Measurements from ENCODE around the gene SOX6.
"Not testable (repeated sequence)": the region's sequence is repeated elsewhere in the genome, so short reads cannot be mapped to it uniquely, and the experiment has no call there.

Gene SOX6

GRCh38 chr11:16087886-16088285 is 268.5 kb downstream of the SOX6 start:
- DNase-seq: no peak

- no peak for DNase-seq
Measured at GRCh38 chr11:16086229-16086819, 270.0 kb downstream of the SOX6 start.

GRCh38 chr11:16082095-16083055 is 274.0 kb downstream of the SOX6 start:
- no peak for DNase-seq

GRCh38 chr11:16081382-16082094 is 274.8 kb downstream of the SOX6 start:
- DNase-seq: no peak

- no peak for DNase-seq
Measured at GRCh38 chr11:16080688-16081381, 275.5 kb downstream of the SOX6 start.

- no peak for DNase-seq
Measured at GRCh38 chr11:16078936-16079335, 277.4 kb downstream of the SOX6 start.

GRCh38 chr11:16070573-16070972 is 285.8 kb downstream of the SOX6 start:
- DNase-seq: no peak

- DNase-seq: not testable (repeated sequence)
Measured at GRCh38 chr11:16067268-16067667, 289.1 kb downstream of the SOX6 start.

GRCh38 chr11:16059332-16059731 is 297.0 kb downstream of the SOX6 start:
- no peak for DNase-seq

GRCh38 chr11:16058671-16059070 is 297.7 kb downstream of the SOX6 start:
- DNase-seq: no peak

GRCh38 chr11:16052750-16053149 is 303.6 kb downstream of the SOX6 start:
- no peak for DNase-seq

- no peak for DNase-seq
Measured at GRCh38 chr11:16049611-16050010, 306.7 kb downstream of the SOX6 start.

GRCh38 chr11:16047073-16047472 is 309.3 kb downstream of the SOX6 start:
- DNase-seq: no peak

GRCh38 chr11:16043617-16044016 is 312.7 kb downstream of the SOX6 start:
- no peak for DNase-seq

- DNase-seq: no peak
Measured at GRCh38 chr11:16041207-16041606, 315.1 kb downstream of the SOX6 start.

GRCh38 chr11:16040151-16040550 is 316.2 kb downstream of the SOX6 start:
- no peak for DNase-seq

- DNase-seq: no peak
Measured at GRCh38 chr11:16037179-16037578, 319.2 kb downstream of the SOX6 start.

- DNase-seq: no peak
Measured at GRCh38 chr11:16036218-16036617, 320.1 kb downstream of the SOX6 start.

GRCh38 chr11:16034074-16034473 is 322.3 kb downstream of the SOX6 start:
- no peak for DNase-seq

- DNase-seq: no peak
Measured at GRCh38 chr11:16032974-16033373, 323.4 kb downstream of the SOX6 start.

GRCh38 chr11:16031210-16031609 is 325.1 kb downstream of the SOX6 start:
- DNase-seq: no peak

- no peak for DNase-seq
Measured at GRCh38 chr11:16030664-16031063, 325.7 kb downstream of the SOX6 start.

- not testable (repeated sequence) for DNase-seq
Measured at GRCh38 chr11:16029151-16029550, 327.2 kb downstream of the SOX6 start.

Data from stimulated activated CD4-positive, alpha-beta T cell treated with anti-CD3 and anti-CD28 coated beads, Interleukin-2, amount 100 ng/mL, for 48 hours (primary cell).